Caco-2 (cell line): ENCODE results near the gene SNCB. TPM values are rescaled to one million over a fixed set of nuclear protein-coding genes. Genes with fewer than 3 reads are reported as not detected.

Experiments
- BruUV-seq: library from RNA; stranded (reverse); fragments of 400-500 nt; replicated peaks from 2 replicates; lab custom pipeline; 2021; lab: Mats Ljungman, UMichigan
- CTCF ChIA-PET: fragments of 300-600 bp; sonication (Branson Sonifier 250); formaldehyde crosslinking; loops from one replicate; lab custom pipeline; 2022; ENCODE audit warnings: antibody characterized with exemption; lab: Charles Lee
- POLR2A ChIA-PET: fragments of 300-600 bp; sonication (Branson Sonifier 250); formaldehyde crosslinking; loops from one replicate; lab custom pipeline; 2022; ENCODE audit warnings: antibody characterized with exemption; lab: Charles Lee
- DNase-seq, 2 experiments: peaks; one replicate each; pipeline versions ENCODE4 v3.0.0 to v3.0.0-alpha.2; 2020 to 2022
- H3K27me3 ChIP-seq: replicated peaks from 2 replicates; pipeline ENCODE4 v1.6.0; 2011; ENCODE audit warnings: low read length; ENCODE audit not compliant: control insufficient read depth, insufficient read depth
- H3K36me3 ChIP-seq: 2 replicates; pipeline ENCODE4 v1.5.1; 2011; ENCODE audit warnings: low read length; ENCODE audit not compliant: control insufficient read depth, insufficient read depth
- H3K4me1 ChIP-seq: fragments of 250-450 bp; sonication (Bioruptor Pico); 2 replicates; pipeline ENCODE4 v1.5.1; 2020; ENCODE audit warnings: mild to moderate bottlenecking
- H3K4me3 ChIP-seq: 2 replicates; pipeline ENCODE4 v1.5.1; 2011; ENCODE audit warnings: low read depth, mild to moderate bottlenecking, control low read depth, low read length
- H3K9me3 ChIP-seq: fragments of 250-450 bp; sonication (Bioruptor Pico); 2 replicates; pipeline ENCODE4 v1.5.1; 2020; ENCODE audit warnings: mild to moderate bottlenecking, moderate library complexity
- H3K27ac Mint-ChIP-seq: one replicate; pipeline ENCODE4 v1.8.0; 2022; ENCODE audit warnings: mixed read lengths; ENCODE audit not compliant: unreplicated experiment
- H3K27me3 Mint-ChIP-seq: one replicate; pipeline ENCODE4 v1.8.0; 2022; ENCODE audit warnings: mixed read lengths; ENCODE audit not compliant: insufficient read depth, unreplicated experiment
- H3K36me3 Mint-ChIP-seq: one replicate; pipeline ENCODE4 v1.8.0; 2022; ENCODE audit warnings: mild to moderate bottlenecking, mixed read lengths; ENCODE audit not compliant: insufficient read depth, unreplicated experiment
- H3K4me1 Mint-ChIP-seq: one replicate; pipeline ENCODE4 v1.8.0; 2022; ENCODE audit warnings: low read depth, mixed read lengths; ENCODE audit not compliant: unreplicated experiment
- H3K4me3 Mint-ChIP-seq: one replicate; pipeline ENCODE4 v1.8.0; 2022; ENCODE audit warnings: mild to moderate bottlenecking, moderate library complexity, mixed read lengths; ENCODE audit not compliant: unreplicated experiment
- H3K9me3 Mint-ChIP-seq: one replicate; pipeline ENCODE4 v1.8.0; 2022; ENCODE audit warnings: mixed read lengths; ENCODE audit not compliant: unreplicated experiment
- CTCF ChIP-seq, 2 experiments: fragments of 200-600 bp in 1 of 2; IDR thresholded peaks; 1 replicate in 1 of 2; 2 replicates in 1 of 2; pipeline versions ENCODE4 v1.5.1 to v1.8.0; 2011 to 2022; ENCODE audit warnings: antibody characterized with exemption in 1 of 2, control low read depth in 1 of 2, inconsistent platforms in 1 of 2, low read depth in 1 of 2, low read length in 1 of 2, mild to moderate bottlenecking in 1 of 2, moderate library complexity in 1 of 2; ENCODE audit not compliant: insufficient read depth in 1 of 2, severe bottlenecking in 1 of 2, unreplicated experiment in 1 of 2
- intact Hi-C: fragments of 100-400 bp; cut with micrococcal nuclease; formaldehyde crosslinking; loops from one replicate; pipeline ENCODE4 v1.10.0; 2022; ENCODE audit not compliant: unreplicated experiment
- total RNA-seq: library from RNA; stranded (reverse); gene quantifications from 2 replicates; pipeline ENCODE4 v1.2.3, GENCODE V29; 2022

The SNCB gene
- total RNA-seq, 1 experiment from 2014 or later: not detected

GRCh38 chr5:176619569-176620332 is 10.6 kb downstream of the SNCB start:
- DNase-seq: no peak
- ChIA-PET CTCF (no interaction called here), POLR2A (no interaction called here)
- H3K4me1 Mint-ChIP-seq: no peaks in the 10 kb centered on the region
- Histone ChIP-seq H3K27me3 (peaks cover 6% of the 10 kb centered on the region), H3K36me3 (no peaks in the 10 kb centered on the region), H3K4me1 (peaks cover 6% of the 10 kb centered on the region; the same call in 1 of the 2 replicates), H3K9me3 (no peaks in the 10 kb centered on the region), H3K4me3 (peak overlapping the region; percentile 2; the same call in 1 of the 2 replicates)
- H3K4me3 Mint-ChIP-seq: peak overlapping the region; percentile 60
- peaks cover 31% of the 10 kb centered on the region for H3K27me3 Mint-ChIP-seq
- intact Hi-C loops: loop anchor here (1.0 kb wide), 1 partner anchor 45 kb away; no protein-coding TSS in a partner anchor
- no TSS peak for BruUV-seq
- no peak overlapping the region for H3K27ac Mint-ChIP-seq
- no peak for TF ChIP-seq CTCF (IDR thresholded peaks at IDR 0.05; ENCODE audit: insufficient read depth in 1 of 2, low read depth in 1 of 2, low read length in 1 of 2, severe bottlenecking in 1 of 2, unreplicated experiment in 1 of 2)
- no peaks in the 10 kb centered on the region for H3K36me3 Mint-ChIP-seq
- H3K9me3 Mint-ChIP-seq: no peaks in the 10 kb centered on the region

GRCh38 chr5:176619203-176619568 is 11.1 kb downstream of the SNCB start:
- Mint-ChIP-seq H3K4me1 (no peaks in the 10 kb centered on the region), H3K27ac (no peak overlapping the region), H3K9me3 (no peaks in the 10 kb centered on the region), H3K36me3 (no peaks in the 10 kb centered on the region), H3K27me3 (peaks cover 30% of the 10 kb centered on the region), H3K4me3 (peak overlapping the region; percentile 60)
- Histone ChIP-seq H3K27me3 (peaks cover 6% of the 10 kb centered on the region), H3K4me3 (0 out of 2 replicates have a peak overlapping the region, but pooled peaks have one; percentile 2), H3K9me3 (no peaks in the 10 kb centered on the region), H3K4me1 (peaks cover 6% of the 10 kb centered on the region; the same call in 1 of the 2 replicates), H3K36me3 (no peaks in the 10 kb centered on the region)
- ChIA-PET POLR2A (no interaction called here), CTCF (interaction anchor here (0.7 kb wide), 1 partner anchor 46 kb away, joined by 5 read pairs; no protein-coding TSS in a partner anchor)
- no peak for TF ChIP-seq CTCF (IDR thresholded peaks at IDR 0.05; ENCODE audit: insufficient read depth in 1 of 2, low read depth in 1 of 2, low read length in 1 of 2, severe bottlenecking in 1 of 2, unreplicated experiment in 1 of 2)
- peak; percentile 88 to 89 for DNase-seq
- no TSS peak for BruUV-seq
- intact Hi-C loops: loop anchor here (1.0 kb wide), 1 partner anchor 45 kb away; no protein-coding TSS in a partner anchor

GRCh38 chr5:176618783-176619182 is 11.6 kb downstream of the SNCB start:
- ChIA-PET CTCF (interaction anchor here (0.7 kb wide), 1 partner anchor 45 kb away, joined by 5 read pairs; no protein-coding TSS in a partner anchor), POLR2A (no interaction called here)
- no peak overlapping the region for H3K4me3 Mint-ChIP-seq
- H3K36me3 Mint-ChIP-seq: no peaks in the 10 kb centered on the region
- peaks cover 31% of the 10 kb centered on the region for H3K27me3 Mint-ChIP-seq
- DNase-seq: no peak
- no peak overlapping the region for H3K27ac Mint-ChIP-seq
- H3K4me1 Mint-ChIP-seq: no peaks in the 10 kb centered on the region
- Histone ChIP-seq H3K36me3 (no peaks in the 10 kb centered on the region), H3K9me3 (no peaks in the 10 kb centered on the region), H3K4me3 (no peak overlapping the region), H3K4me1 (peaks cover 6% of the 10 kb centered on the region; the same call in 1 of the 2 replicates), H3K27me3 (peaks cover 6% of the 10 kb centered on the region)
- intact Hi-C loops: loop anchor here (1.0 kb wide), 1 partner anchor 44 kb away; no protein-coding TSS in a partner anchor
- H3K9me3 Mint-ChIP-seq: no peaks in the 10 kb centered on the region
- TF ChIP-seq CTCF (IDR thresholded peaks at IDR 0.05; ENCODE audit: insufficient read depth in 1 of 2, low read depth in 1 of 2, low read length in 1 of 2, severe bottlenecking in 1 of 2, unreplicated experiment in 1 of 2): no peak
- no TSS peak for BruUV-seq
